Measurements from ENCODE around the gene HNRNPU.
"Not testable (repeated sequence)": the region's sequence is repeated elsewhere in the genome, so short reads cannot be mapped to it uniquely, and the experiment has no call there.

Gene HNRNPU

GRCh38 chr1:244844155-244845121 is 19.9 kb downstream of the HNRNPU start:
- peak; percentile 89 for DNase-seq (ENCODE audit: low read depth, low spot score)
- no peak overlapping the region for H3K4me3 ChIP-seq (ENCODE audit: low read length)

GRCh38 chr1:244843148-244843978 is 21.0 kb downstream of the HNRNPU start:
- H3K4me3 ChIP-seq (ENCODE audit: low read length) = no peak overlapping the region
- no peak for DNase-seq (ENCODE audit: low read depth, low spot score)

DNA sequence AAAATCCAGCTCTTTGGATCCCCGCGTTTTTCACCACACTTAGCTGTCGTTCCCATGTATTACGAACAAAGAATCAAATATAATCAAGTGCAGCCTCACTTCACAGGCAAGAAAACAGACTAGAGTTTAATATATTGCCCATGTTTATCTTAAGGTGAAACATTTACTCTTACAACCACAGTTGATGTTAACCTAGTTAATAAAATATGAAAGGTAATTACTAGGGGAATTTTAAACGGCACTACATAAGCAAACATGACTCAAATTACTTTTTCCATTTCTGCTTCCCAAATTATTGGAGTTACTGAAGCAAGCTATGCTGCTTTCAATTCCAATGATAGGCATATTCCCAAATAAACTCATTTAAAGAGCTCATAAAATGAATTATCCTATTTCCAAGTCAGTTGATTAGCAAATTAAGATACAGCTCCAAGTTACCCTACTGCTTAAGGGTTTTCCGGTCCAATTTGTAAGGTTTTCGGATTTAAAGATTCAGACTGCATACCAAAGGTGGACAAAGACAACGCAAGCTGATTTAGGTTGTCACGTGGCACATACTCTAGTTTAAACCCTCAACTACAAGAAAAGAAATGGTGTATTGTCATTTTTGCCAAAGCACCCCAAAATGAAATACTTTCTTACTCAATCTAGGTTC is 22.9 kb downstream of the HNRNPU start:
- no peak for DNase-seq (ENCODE audit: low read depth, low spot score)
- no peak overlapping the region for H3K4me3 ChIP-seq (ENCODE audit: low read length)

DNA sequence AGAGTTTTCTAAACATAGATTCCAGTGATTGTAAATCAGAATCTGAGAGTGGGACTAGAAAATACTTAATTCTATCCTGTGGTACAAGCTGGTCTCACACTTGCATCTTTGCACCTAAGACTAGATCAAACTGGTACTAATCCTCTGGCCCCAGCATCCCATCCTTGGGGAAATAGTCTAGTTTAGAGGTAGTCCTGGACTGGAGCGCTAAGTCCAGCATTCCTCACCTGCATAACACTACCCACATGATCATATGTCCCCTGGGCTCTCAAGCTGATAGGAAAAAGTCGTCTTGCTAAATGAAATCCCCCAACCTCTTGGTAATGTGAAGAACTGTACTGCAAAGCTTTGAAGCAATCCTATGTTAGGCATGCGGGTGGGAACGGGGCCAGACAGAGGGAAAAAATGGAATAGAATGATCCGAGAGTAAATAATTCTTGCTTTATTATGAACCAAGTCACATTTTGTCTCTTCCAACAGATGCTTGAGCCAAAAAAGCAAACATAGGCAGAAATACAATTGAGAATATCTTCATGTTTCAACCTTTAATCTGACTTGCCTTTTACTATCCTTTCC is 24.0 kb downstream of the HNRNPU start:
- DNase-seq (ENCODE audit: low read depth, low spot score) = no peak
- H3K4me3 ChIP-seq (ENCODE audit: low read length) = no peak overlapping the region

DNA sequence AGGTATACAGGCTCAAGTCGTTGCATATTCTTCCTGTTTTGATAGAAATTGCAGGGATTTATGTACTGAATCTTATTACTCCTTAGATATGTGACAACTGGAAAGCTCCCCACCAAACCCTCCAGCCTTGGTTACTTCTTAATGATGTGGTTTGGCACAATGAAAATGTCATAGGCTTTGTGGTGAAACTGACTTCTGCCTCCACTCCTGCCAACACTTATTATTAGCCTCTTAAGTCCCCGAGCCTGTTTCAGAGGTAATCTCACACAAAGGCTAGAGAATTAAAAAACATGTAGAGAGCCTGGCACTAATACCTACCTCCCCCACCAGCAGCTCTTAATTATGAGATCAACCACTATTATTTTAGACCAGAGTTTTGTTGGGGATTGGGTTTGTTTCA is 24.7 kb downstream of the HNRNPU start:
- H3K4me3 ChIP-seq (ENCODE audit: low read length) = no peak overlapping the region
- DNase-seq (ENCODE audit: low read depth, low spot score) = peak; percentile 63

GRCh38 chr1:244837597-244838258 is 26.6 kb downstream of the HNRNPU start:
- no peak for DNase-seq (ENCODE audit: low read depth, low spot score)
- H3K4me3 ChIP-seq (ENCODE audit: low read length) = no peak overlapping the region

DNA sequence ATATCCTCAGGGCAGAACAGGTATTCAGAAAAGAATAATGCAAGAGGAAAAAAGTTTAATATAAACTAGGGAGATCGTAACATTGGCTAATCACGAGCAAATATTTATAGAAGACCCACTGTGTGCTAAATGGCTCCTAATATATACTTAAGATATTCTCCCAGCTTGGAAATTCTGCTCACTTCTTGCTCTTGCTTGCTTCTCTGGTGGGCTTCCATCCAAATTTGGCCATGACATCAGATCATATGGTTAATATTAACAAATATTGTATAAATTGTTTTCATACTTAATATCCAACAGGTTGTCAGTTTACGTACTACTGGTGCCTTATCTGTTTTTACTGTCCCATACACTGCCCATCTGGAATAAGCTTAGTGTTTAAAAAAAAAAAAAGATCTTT is 27.8 kb downstream of the HNRNPU start:
- H3K4me3 ChIP-seq (ENCODE audit: low read length) = peak overlapping the region; percentile 58
- no peak for DNase-seq (ENCODE audit: low read depth, low spot score)

DNA sequence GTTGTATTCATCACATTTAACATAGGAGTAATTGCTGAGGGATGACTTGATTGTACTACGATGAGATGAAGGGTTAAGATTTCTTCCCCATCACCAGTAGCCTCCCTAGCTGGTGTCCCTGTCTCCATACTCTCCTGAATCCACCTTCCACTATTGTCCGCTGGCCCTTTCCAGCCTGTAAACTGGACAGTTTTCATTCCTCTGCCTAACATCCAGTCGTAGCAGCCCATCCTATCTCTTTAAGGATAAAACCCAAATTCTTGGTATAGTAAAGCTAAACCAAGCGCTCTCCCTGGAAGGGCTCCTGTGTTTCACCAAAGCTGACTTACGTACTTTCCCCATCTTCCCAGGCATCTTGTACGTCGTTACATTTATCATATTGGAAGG is 28.2 kb downstream of the HNRNPU start:
- DNase-seq (ENCODE audit: low read depth, low spot score) = no peak

GRCh38 chr1:244835276-244836134 is 28.8 kb downstream of the HNRNPU start, which contains the start of gene COX20:
COX20 (plus strand) TSS chr1:244835658; CDS start chr1:244835715, 57 bp downstream.
- DNase-seq (ENCODE audit: low read depth, low spot score) = peak; percentile 87
- H3K4me3 ChIP-seq (ENCODE audit: low read length) = peak within 1 kb of the TSS; percentile 58

More for the DNA sequence above, 28.2 kb downstream of the HNRNPU start:
- H3K4me3 ChIP-seq (ENCODE audit: low read length) = peak overlapping the region; percentile 58

DNA sequence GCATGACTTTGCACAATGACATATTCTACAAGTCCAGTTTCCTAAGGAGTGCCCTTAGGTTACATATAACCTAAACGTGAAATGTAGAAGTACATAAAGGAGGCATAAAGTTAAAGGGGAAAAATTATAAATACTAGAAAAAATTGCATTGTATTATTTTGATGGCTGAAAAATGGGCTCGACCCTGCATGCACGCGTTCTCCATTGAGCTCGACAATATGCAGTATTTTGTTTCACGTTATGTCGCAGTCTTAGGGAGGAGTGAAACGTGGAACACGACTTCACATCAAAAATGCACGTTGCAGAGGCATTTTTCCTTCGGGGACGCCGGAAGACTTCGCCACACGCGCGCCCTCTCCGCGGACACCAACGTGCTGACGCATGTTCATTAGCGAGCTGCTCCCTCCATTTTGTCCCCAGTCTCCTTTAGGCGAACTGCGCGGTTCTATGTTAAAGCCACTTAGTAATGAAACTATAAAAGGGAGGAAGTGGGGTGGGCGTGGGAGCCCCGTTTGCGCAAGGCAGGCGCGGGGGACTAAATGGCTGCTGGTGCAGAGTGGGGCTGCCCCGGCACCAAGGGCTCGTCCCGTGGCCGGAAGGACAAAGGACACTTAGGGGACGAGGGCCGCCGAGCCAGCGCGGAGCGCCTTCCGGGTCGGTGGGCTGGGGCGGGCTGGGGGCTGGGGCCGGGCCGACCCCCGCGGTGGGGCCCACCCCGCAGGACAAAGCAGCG is 29.6 kb downstream of the HNRNPU start:
- H3K4me3 ChIP-seq (ENCODE audit: low read length) = peak overlapping the region; percentile 58

DNA sequence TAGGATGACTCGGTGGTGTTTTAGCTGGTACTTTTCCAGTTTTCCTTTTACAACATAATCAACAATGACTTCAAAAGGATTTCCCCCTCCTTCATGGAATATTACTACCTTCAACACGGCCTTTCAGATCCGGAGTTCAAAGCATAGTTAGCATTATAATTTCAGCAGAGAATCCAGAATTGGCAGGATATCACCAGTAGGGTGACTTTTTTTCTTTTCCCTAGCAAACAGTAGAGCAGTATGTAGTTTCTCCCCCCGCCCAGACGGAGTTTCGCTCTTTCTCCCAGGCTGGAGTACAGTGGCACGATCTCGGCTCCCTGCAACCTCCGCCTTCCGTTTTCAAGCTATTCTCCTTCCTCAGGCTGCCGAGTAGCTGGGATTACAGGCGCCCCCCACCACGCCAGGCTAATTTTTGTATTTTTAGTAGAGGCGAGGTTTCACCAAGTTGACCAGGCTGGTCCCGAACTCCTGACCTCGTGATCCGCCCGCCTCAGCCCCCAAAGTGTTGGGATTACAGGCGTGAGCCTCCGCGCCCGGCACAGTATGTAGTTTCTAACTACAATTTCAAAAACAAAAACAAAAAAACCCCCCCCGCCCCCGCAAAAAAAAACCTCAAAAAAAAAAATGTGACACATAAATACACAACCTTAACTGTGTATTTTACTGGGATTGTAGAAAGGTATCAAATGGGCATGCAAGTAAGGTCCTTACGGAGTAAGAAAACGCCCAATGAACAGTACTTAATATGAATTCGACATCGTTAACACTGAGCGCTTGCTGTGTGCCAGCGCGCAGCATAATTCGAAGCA is 30.4 kb downstream of the HNRNPU start:
- peak; percentile 74 for DNase-seq (ENCODE audit: low read depth, low spot score)

More for the DNA sequence above, 29.6 kb downstream of the HNRNPU start:
- peak; percentile 96 for DNase-seq (ENCODE audit: low read depth, low spot score)

DNA sequence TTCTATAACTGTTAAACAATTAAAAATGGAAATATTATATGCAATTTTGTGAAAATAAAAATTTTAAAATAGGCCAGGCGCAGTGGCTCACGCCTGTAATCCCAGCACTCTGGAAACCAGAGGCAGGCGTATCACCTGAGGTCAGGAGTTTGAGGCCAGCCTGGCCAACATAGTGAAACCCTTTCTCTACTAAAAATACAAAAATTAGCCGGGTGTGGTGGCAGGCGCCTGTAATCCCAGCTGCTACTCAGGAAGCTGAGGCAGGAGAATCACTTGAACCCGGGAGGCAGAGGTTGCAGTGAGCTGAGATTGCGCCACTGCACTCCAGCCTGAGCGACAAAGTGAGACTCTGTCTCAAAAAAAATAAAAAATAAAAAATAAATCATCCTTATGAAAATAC is 31.1 kb downstream of the HNRNPU start:
- not testable (repeated sequence) for DNase-seq (ENCODE audit: low read depth, low spot score)
- H3K4me3 ChIP-seq (ENCODE audit: low read length) = peak overlapping the region; percentile 58

More for the DNA sequence above, 30.4 kb downstream of the HNRNPU start:
- peak overlapping the region; percentile 58 for H3K4me3 ChIP-seq (ENCODE audit: low read length)

- H3K4me3 ChIP-seq (ENCODE audit: low read length) = no peak overlapping the region
- no peak for DNase-seq (ENCODE audit: low read depth, low spot score)
Measured at GRCh38 chr1:244830639-244831038, 33.7 kb downstream of the HNRNPU start.

DNA sequence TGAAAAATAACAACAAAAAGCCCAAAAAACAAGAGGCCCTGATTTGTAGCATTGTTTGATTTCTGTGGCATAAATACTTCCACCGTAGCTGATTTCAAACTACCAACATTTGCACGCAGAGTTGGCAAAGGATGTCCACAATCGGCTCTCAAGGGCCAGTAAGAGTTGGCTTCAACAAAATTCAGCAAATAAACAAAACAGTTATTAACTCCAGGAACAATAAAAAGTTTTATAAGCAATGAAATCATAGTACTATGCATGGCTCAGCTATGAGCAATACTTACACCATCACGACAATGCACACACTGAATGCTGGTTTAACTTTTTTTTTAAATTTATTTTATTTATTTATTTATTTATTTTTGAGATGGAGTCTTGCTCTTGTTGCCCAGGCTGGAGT is 37.6 kb downstream of the HNRNPU start:
- no peak overlapping the region for H3K4me3 ChIP-seq (ENCODE audit: low read length)
- no peak for DNase-seq (ENCODE audit: low read depth, low spot score)

- DNase-seq (ENCODE audit: low read depth, low spot score) = no peak
- no peak overlapping the region for H3K4me3 ChIP-seq (ENCODE audit: low read length)
Measured at GRCh38 chr1:244822878-244823277, 41.5 kb downstream of the HNRNPU start.

- DNase-seq (ENCODE audit: low read depth, low spot score) = no peak
- H3K4me3 ChIP-seq (ENCODE audit: low read length) = no peak overlapping the region
Measured at GRCh38 chr1:244821134-244821533, 43.2 kb downstream of the HNRNPU start.

All from Jurkat, Clone E6-1 (cell line).